ENCODE data around the gene NES.

DNA sequence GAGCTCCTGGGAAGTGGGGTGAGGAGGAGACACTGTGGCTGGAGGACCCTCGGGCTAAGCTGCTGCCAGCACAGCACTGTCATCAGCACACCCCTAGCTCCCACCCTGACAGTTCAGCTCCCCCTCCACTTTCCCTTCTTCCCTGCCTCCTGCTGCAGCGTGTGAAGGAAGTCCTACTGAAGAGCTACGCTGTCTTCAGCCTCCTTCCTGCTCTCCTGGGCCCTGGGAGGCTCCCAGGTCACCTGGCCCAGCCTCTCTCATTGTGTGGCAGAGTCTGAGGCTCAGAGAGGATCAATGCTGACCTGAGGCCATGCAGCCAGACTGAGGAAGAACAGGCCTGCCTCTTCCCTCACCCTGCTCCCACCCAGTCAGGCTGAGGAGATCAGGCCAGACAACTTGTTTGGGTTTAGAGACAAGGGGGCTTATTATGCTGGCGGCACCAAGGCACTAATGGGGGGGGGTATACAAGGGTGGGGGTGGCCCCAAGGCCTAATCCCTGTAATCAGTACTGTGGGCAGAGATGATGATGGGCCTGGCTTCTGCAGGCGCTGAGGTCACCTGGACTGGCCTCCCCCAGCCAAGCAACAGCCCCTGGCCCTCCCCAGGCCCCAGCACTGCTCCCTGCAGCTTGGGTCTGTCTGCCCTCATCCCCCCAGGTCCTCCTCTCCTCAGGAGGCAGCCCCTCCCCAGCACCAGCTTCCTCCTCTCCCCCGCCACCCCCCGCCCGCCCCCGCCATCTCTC, 9.1 kb downstream of the NES start:
- TF ChIP-seq, protein P1, sequence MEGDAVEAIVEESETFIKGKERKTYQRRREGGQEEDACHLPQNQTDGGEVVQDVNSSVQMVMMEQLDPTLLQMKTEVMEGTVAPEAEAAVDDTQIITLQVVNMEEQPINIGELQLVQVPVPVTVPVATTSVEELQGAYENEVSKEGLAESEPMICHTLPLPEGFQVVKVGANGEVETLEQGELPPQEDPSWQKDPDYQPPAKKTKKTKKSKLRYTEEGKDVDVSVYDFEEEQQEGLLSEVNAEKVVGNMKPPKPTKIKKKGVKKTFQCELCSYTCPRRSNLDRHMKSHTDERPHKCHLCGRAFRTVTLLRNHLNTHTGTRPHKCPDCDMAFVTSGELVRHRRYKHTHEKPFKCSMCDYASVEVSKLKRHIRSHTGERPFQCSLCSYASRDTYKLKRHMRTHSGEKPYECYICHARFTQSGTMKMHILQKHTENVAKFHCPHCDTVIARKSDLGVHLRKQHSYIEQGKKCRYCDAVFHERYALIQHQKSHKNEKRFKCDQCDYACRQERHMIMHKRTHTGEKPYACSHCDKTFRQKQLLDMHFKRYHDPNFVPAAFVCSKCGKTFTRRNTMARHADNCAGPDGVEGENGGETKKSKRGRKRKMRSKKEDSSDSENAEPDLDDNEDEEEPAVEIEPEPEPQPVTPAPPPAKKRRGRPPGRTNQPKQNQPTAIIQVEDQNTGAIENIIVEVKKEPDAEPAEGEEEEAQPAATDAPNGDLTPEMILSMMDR (IDR thresholded peaks at IDR 0.05; ENCODE audit: insufficient read depth, low read length, poor library complexity, severe bottlenecking), result no peak
- no peak for TF ChIP-seq EZH2phosphoT487 (conservative IDR thresholded peaks at IDR 0.05; ENCODE audit: low read length)

Data from SU-DHL-6 (cell line).